Measurements from ENCODE around the gene GMPPA.

GRCh38 chr2:219552382-219553167, 53.9 kb downstream of the GMPPA start:
- TF ChIP-seq SUZ12 (IDR thresholded peaks at IDR 0.05; ENCODE audit: extremely low read depth, insufficient read depth, insufficient read length) = no peak
- TF ChIP-seq YY1 (IDR thresholded peaks at IDR 0.05; ENCODE audit: insufficient read depth, insufficient read length) = no peak
